Measurements from ENCODE around the gene MOB4.
"Not testable (repeated sequence)": the region's sequence is repeated elsewhere in the genome, so short reads cannot be mapped to it uniquely, and the experiment has no call there.

The MOB4 gene

GRCh38 chr2:197515739-197516392 is at the start of gene MOB4:
MOB4 (plus strand) TSS chr2:197516066; CDS start chr2:197516087, 21 bp downstream.
- peak; percentile 88 to 92 for DNase-seq (ENCODE audit: low read depth in 2 of 2)

- no peak for DNase-seq (ENCODE audit: low read depth in 2 of 2)
Observed at GRCh38 chr2:197472166-197472565, 43.7 kb upstream of the MOB4 start.

GRCh38 chr2:197477797-197478196 is 38.1 kb upstream of the MOB4 start:
- no peak for DNase-seq (ENCODE audit: low read depth in 2 of 2)

- no peak for DNase-seq (ENCODE audit: low read depth in 2 of 2)
Observed at GRCh38 chr2:197480165-197481036, 35.5 kb upstream of the MOB4 start.

GRCh38 chr2:197484248-197484647 is 31.6 kb upstream of the MOB4 start:
- DNase-seq (ENCODE audit: low read depth in 2 of 2): not testable (repeated sequence)

- no peak for DNase-seq (ENCODE audit: low read depth in 2 of 2)
Observed at GRCh38 chr2:197486175-197486574, 29.7 kb upstream of the MOB4 start.

- no peak for DNase-seq (ENCODE audit: low read depth in 2 of 2)
Observed at GRCh38 chr2:197487385-197487784, 28.5 kb upstream of the MOB4 start.

GRCh38 chr2:197495433-197496134 is 20.3 kb upstream of the MOB4 start:
- no peak for DNase-seq (ENCODE audit: low read depth in 2 of 2)

- DNase-seq (ENCODE audit: low read depth in 2 of 2): no peak
Observed at GRCh38 chr2:197496695-197497094, 19.2 kb upstream of the MOB4 start.

- DNase-seq (ENCODE audit: low read depth in 2 of 2): no peak
Observed at GRCh38 chr2:197497326-197497725, 18.5 kb upstream of the MOB4 start.

- DNase-seq (ENCODE audit: low read depth in 2 of 2): no peak
Observed at GRCh38 chr2:197498235-197498936, 17.5 kb upstream of the MOB4 start.

- peak; percentile 40 to 44 for DNase-seq (ENCODE audit: low read depth in 2 of 2)
Observed at GRCh38 chr2:197498937-197499593, 16.8 kb upstream of the MOB4 start.

GRCh38 chr2:197499594-197500502 is 16.0 kb upstream of the MOB4 start, which contains the start of the genes HSPD1 and HSPE1:
HSPD1 (minus strand) TSS chr2:197499840; CDS start chr2:197498848, 992 bp downstream.
HSPE1 (plus strand) TSS chr2:197500379; CDS start chr2:197500437, 58 bp downstream.
- DNase-seq (ENCODE audit: low read depth in 2 of 2): peak; percentile 98

- no peak for DNase-seq (ENCODE audit: low read depth in 2 of 2)
Observed at GRCh38 chr2:197500503-197501131, 15.2 kb upstream of the MOB4 start.

- no peak for DNase-seq (ENCODE audit: low read depth in 2 of 2)
Observed at GRCh38 chr2:197502201-197502600, 13.7 kb upstream of the MOB4 start.

- DNase-seq (ENCODE audit: low read depth in 2 of 2): no peak
Observed at GRCh38 chr2:197502685-197503084, 13.2 kb upstream of the MOB4 start.

GRCh38 chr2:197504000-197504399 is 11.9 kb upstream of the MOB4 start:
- DNase-seq (ENCODE audit: low read depth in 2 of 2): no peak

- no peak for DNase-seq (ENCODE audit: low read depth in 2 of 2)
Observed at GRCh38 chr2:197504512-197504911, 11.4 kb upstream of the MOB4 start.

GRCh38 chr2:197506658-197507057 is 9.2 kb upstream of the MOB4 start:
- DNase-seq (ENCODE audit: low read depth in 2 of 2): no peak

Data from stimulated activated CD8-positive, alpha-beta memory T cell treated with anti-CD3 and anti-CD28 coated beads, Interleukin-15, amount 100 ng/mL, for 48 hours (primary cell).